Kidney (tissue), 14 donors: Measurements from ENCODE around the gene WIZ. TPM values are rescaled to one million over a fixed set of nuclear protein-coding genes. Genes with fewer than 3 reads are reported as not detected.

Experiments used
- DNase-seq, 5 donors: peaks; one replicate each; pipeline ENCODE4 v3.0.0-alpha.2; 2013 to 2020
- FAIRE-seq: peaks from 2 replicates; lab custom pipeline; 2012; peaks lifted over from hg19 to GRCh38; lab: Jason Lieb, UNC
- H3K27ac ChIP-seq, 2 donors: one replicate each; pipeline ENCODE4 v1.7.0; 2013; ENCODE audit warnings: low read depth in 2 of 2, low read length in 2 of 2, inconsistent platforms in 1 of 2
- H3K27me3 ChIP-seq: one replicate; pipeline ENCODE4 v1.7.1; 2013; ENCODE audit warnings: low read length, inconsistent platforms; ENCODE audit not compliant: control insufficient read depth, insufficient read depth
- H3K36me3 ChIP-seq, 3 donors: one replicate each; pipeline versions ENCODE4 v1.7.0 to v1.7.1; 2013; ENCODE audit warnings: low read length in 3 of 3, control low read depth in 1 of 3, inconsistent platforms in 1 of 3; ENCODE audit not compliant: insufficient read depth in 3 of 3, control insufficient read depth in 2 of 3
- H3K4me1 ChIP-seq, 3 donors: one replicate each; pipeline versions ENCODE4 v1.7.0 to v1.7.1; 2013; ENCODE audit warnings: low read length in 3 of 3, inconsistent platforms in 1 of 3, low read depth in 1 of 3; ENCODE audit not compliant: control insufficient read depth in 2 of 3, insufficient read depth in 2 of 3
- H3K4me3 ChIP-seq, 3 donors: one replicate each; pipeline versions ENCODE4 v1.7.0 to v1.8.1; 2013; ENCODE audit warnings: low read length in 3 of 3, control low read depth in 1 of 3, inconsistent platforms in 1 of 3
- H3K9ac ChIP-seq, 3 donors: one replicate each; pipeline versions ENCODE4 v1.7.0 to v1.7.1; 2013; ENCODE audit warnings: low read length in 3 of 3, control low read depth in 1 of 3, inconsistent platforms in 1 of 3
- H3K9me3 ChIP-seq, 3 donors: one replicate each; pipeline versions ENCODE4 v1.7.0 to v1.7.1; 2013; ENCODE audit warnings: low read length in 3 of 3, control low read depth in 1 of 3, inconsistent platforms in 1 of 3; ENCODE audit not compliant: control insufficient read depth in 2 of 3, insufficient read depth in 1 of 3
- CTCF ChIP-seq: IDR thresholded peaks from 3 replicates; pipeline ENCODE4 v1.5.1; 2012; ENCODE audit warnings: mild to moderate bottlenecking, moderate library complexity, borderline replicate concordance; ENCODE audit not compliant: insufficient read depth; ENCODE audit errors: extremely low read depth
- intact Hi-C: fragments of 100-400 bp; cut with DNase I; formaldehyde crosslinking; loops from one replicate; pipeline ENCODE4 v1.11.1; 2022
- polyA plus RNA-seq: library from polyadenylated mRNA; stranded (reverse); fragments of 350-450 nt; fragmentation: Illumina TruSeq; extraction: RNeasy Lipid Tissue Mini Kit (QIAGEN cat#74804); gene quantifications from one replicate; pipeline ENCODE4 v1.2.3, GENCODE V29; 2014; ENCODE audit warnings: low read depth, low replicate concordance; ENCODE audit not compliant: insufficient read depth
- total RNA-seq: library from RNA; stranded (reverse); fragmentation: NEBNext Ultra II Directional; extraction: Animal tissue kit (Norgen Biotek cat#: 25700); gene quantifications from one replicate; pipeline ENCODE4 v1.2.1, GENCODE V29; 2021
- donor health status: control.
- donor health status: control.
- donor health status: control.
- donor health status: control.
- donor health status: control.
- donor health status: DM: yes; HTN: yes; CAD: no.
- donor health status: Normal renal cell carcinoma (clear cell type).

The WIZ gene
- total and polyA plus RNA-seq, 2 donors from 2014 or later = 15.4 to 37.1 TPM

DNA sequence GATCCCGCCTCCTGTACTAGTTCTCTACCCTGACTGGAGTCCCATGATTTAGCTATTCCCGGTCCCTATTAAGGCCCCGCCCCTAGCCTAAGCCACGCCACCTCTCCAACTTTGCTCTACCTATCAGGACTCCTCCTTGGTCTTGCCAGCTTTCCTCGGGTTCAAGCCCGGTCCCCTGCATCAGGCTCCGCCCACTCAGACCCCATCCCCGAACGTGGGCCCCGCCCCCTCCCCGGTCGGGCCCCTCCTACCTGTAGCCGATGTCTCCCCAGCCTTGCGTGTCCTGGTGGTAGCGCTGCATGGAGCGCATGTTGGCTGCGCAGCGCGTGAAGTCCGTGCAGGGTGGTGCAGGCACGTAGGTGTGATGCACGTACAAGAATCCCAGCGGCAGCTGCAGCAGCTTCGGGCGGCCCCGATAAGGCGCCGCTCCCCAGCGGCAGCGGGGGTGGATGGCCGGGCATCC lies 21.9 kb upstream of the WIZ start:
- DNase-seq (no peak), FAIRE-seq (no peak)
- Histone ChIP-seq H3K36me3 (no peaks in the 10 kb centered on the region), H3K27me3 (peaks cover 6% of the 10 kb centered on the region), H3K4me3 (no peak overlapping the region), H3K9ac (no peak overlapping the region), H3K4me1 (peaks cover 0 to 4% (median 0%) of the 10 kb centered on the region in 3 donors), H3K27ac (no peak overlapping the region), H3K9me3 (no peaks in the 10 kb centered on the region)
- intact Hi-C loops = no loop called here
- no peak for TF ChIP-seq CTCF

DNA sequence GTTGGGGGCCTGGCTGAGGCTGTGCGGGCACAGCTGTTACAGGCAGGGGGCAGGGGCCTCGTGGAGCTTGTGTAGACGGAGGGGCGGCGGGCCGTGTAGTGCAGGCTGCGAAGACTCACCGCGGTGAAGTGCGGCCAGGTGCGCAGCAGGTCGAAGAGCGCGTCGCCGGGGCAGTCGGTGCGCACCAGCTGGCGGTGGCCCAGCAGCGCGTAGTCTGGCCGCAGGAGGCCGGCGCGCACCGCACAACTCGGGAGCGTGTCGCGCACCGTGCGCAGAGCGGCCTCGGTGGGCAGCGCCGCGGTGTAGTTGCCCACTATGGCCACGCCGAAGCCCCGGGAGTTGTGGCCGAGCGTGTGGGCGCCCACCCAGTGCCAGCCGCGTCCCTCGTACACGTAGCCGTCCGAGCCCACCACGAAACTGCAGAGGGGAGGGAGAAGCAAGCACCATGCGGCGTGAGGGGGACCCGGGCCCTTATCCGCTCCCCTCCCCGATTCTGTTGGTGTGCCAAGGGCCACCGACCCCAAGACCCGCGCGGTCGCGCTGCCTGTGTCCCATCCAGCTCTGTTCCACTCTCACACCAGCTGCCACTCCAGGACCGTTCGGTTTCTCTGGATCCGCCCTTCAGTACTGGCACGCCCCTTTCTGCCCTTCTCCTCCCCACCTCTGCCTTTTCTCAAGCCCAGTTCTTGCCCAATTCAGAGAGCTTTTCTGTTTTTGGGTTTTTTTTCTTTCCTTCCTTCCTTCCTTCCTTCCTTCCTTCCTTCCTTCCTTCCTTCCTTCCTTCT lies 19.9 kb upstream of the WIZ start:
- H3K9ac ChIP-seq = no peak overlapping the region
- H3K4me3 ChIP-seq = no peak overlapping the region
- DNase-seq (no peak), FAIRE-seq (no peak)
- TF ChIP-seq CTCF = no peak
- no peaks in the 10 kb centered on the region for H3K36me3 ChIP-seq
- no peaks in the 10 kb centered on the region for H3K9me3 ChIP-seq
- no peak overlapping the region for H3K27ac ChIP-seq
- intact Hi-C loops = no loop called here
- peaks cover 0 to 4% (median 0%) of the 10 kb centered on the region in 3 donors for H3K4me1 ChIP-seq
- H3K27me3 ChIP-seq = peaks cover 6% of the 10 kb centered on the region

GRCh38 chr19:15468675-15469512 lies 19.1 kb upstream of the WIZ start:
- FAIRE-seq (no peak), DNase-seq (no peak)
- Histone ChIP-seq H3K4me1 (peaks cover 0 to 4% (median 0%) of the 10 kb centered on the region in 3 donors), H3K9me3 (no peaks in the 10 kb centered on the region), H3K9ac (no peak overlapping the region), H3K27ac (no peak overlapping the region), H3K4me3 (no peak overlapping the region), H3K27me3 (peaks cover 6% of the 10 kb centered on the region), H3K36me3 (no peaks in the 10 kb centered on the region)
- intact Hi-C loops = no loop called here
- no peak for TF ChIP-seq CTCF
